Stimulated activated memory B cell treated with anti-CD40 and anti-IgM and Interleukin-4, amounts not matched to agents 10 μg/mL and 1 μg/mL and 100 μg/mL, for 72 hours (primary cell): ENCODE measurements around the gene CRTC2.
"Not testable (repeated sequence)": the region's sequence is repeated elsewhere in the genome, so short reads cannot be mapped to it uniquely, and the experiment has no call there.

ENCODE experiments used
- ATAC-seq: fragments of 150-1000 bp; cut with Tn5 transposase; 2 replicates; pipeline ENCODE4 v1.10.0; 2021
- H3K27ac Mint-ChIP-seq: one replicate; pipeline ENCODE4 v1.8.0; 2022; ENCODE audit warnings: mild to moderate bottlenecking, mixed read lengths
- H3K27me3 Mint-ChIP-seq: one replicate; pipeline ENCODE4 v1.8.0; 2022; ENCODE audit warnings: mixed read lengths
- H3K36me3 Mint-ChIP-seq: one replicate; pipeline ENCODE4 v1.8.0; 2022; ENCODE audit warnings: mixed read lengths
- H3K4me1 Mint-ChIP-seq: one replicate; pipeline ENCODE4 v1.8.0; 2022; ENCODE audit warnings: mixed read lengths
- H3K4me3 Mint-ChIP-seq: one replicate; pipeline ENCODE4 v1.8.0; 2022; ENCODE audit warnings: mild to moderate bottlenecking, moderate library complexity, mixed read lengths
- H3K9me3 Mint-ChIP-seq: one replicate; pipeline ENCODE4 v1.8.0; 2022; ENCODE audit warnings: mixed read lengths

Gene CRTC2

DNA sequence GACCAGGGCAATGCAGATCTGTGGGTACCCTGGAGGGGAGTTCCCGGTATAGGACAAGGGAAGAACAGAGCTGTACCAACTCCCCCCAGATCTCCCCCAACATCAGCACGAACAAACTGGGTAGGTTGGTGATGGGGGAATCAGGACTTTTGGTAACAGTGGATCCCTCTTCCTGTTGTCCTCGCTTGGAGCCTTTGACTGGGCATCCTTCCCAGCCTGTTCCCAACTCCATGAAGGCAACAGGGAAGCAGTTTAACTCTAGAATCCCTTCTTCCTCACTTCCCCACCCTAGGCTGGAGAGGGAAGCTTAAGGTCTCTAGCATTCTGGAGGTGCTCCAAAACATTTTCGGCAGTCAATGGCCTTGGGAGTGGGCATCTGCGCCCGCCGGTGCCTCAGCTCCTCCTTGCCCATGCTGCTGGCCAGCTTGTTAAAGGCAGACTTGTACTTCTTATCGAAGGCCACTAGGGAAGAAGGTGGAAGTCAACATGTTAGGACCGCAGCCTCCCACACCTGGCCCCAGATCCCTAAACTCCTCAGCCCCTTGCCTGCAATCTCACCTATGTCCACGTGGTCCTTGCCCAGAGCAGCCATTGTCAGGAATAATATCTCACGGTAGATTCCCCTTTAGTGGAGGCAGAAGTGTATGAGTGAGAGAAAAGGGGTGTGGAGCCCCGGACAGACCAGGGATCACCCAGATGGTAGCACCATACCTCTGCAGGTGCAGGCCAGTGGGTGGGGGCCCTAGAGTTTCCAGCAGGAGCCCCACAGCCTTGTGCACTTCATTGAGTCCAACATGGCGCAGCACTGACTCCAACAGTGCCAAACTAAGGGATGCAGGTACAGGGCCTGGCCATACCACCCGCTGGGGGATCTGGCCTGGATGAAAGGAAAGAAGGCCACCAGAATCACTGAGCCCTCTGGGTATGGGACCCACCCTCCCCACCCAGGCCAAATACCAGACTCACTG is 28.1 kb downstream of the CRTC2 start:
- Mint-ChIP-seq H3K9me3 (no peaks in the 10 kb centered on the region), H3K4me1 (peaks cover 14% of the 10 kb centered on the region), H3K27ac (no peak overlapping the region), H3K27me3 (no peaks in the 10 kb centered on the region), H3K36me3 (peaks cover 45% of the 10 kb centered on the region), H3K4me3 (no peak overlapping the region)
- ATAC-seq: no peak

DNA sequence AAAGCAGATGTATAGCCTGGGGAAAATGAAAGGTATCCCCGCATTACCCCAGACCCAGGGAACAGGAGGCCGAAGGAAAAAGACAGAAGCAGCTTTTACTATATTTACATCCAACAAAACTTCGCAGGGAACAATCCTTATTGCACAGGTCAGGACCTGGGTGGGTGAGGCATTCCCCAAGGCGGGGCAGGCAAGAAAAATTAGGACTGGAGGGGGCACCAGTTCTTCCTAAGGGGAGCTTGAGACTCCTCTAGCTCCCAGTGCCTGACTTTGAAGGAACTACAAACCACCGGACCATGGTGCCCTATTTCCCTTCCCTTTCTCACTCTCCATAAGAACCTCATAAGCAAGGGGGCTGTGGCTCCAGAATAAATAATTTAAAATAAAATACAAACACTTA is 29.0 kb downstream of the CRTC2 start:
- H3K27me3 Mint-ChIP-seq: no peaks in the 10 kb centered on the region
- H3K9me3 Mint-ChIP-seq: no peaks in the 10 kb centered on the region
- H3K36me3 Mint-ChIP-seq: peaks cover 36% of the 10 kb centered on the region
- ATAC-seq: no peak
- H3K4me3 Mint-ChIP-seq: no peak overlapping the region
- H3K4me1 Mint-ChIP-seq: peaks cover 9% of the 10 kb centered on the region
- H3K27ac Mint-ChIP-seq: peak overlapping the region; percentile 58

DNA sequence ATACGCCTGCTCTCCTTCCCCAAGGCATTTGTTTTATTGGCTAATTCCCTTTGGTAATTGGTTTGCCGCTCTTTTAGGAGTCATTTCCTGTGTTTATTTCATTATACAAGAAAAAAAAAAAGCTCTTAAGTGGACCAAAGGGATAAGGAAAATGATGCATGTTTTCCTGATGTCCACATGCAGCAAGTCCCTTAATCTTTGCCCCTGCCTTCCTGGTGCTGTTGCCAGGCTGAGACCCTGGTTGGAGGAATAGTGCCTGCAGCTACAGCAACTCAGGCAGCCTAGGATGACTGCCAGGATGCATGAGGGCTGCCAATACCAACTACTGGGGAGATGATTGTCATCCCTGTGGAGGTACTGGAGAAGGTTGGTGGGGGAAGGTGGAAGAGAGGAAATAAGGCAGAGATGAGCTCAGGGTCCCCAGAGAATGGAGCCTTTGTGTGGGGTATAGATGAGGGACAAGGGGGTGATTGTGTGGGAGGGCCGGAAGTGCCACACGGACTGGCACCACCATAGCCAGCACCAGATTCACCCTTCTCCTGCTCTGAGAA is 29.5 kb downstream of the CRTC2 start:
- no peak overlapping the region for H3K4me3 Mint-ChIP-seq
- ATAC-seq: no peak
- peaks cover 14% of the 10 kb centered on the region for H3K4me1 Mint-ChIP-seq
- H3K9me3 Mint-ChIP-seq: no peaks in the 10 kb centered on the region
- H3K27me3 Mint-ChIP-seq: no peaks in the 10 kb centered on the region
- peaks cover 31% of the 10 kb centered on the region for H3K36me3 Mint-ChIP-seq
- peak overlapping the region; percentile 58 for H3K27ac Mint-ChIP-seq

DNA sequence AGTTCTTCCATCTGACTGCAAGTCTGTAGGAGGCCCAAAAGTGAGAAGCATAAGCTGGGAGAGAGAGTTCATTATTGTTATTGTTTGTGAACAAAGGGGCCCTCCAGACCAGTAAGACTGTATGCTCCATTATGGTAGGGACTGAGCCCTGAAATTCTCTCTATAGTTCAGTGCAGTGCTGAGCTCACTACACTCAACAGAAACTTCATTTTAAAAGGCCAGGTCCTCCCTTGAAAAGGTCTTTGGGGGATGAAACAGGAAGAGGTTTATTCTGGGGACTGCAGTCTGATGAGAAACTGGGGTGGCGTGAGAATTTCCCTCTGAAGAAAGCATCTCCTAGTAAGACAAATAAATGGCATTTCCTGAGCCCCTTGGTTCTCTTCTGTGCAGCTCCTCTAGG is 30.2 kb downstream of the CRTC2 start:
- Mint-ChIP-seq H3K4me3 (no peak overlapping the region), H3K36me3 (peaks cover 32% of the 10 kb centered on the region), H3K27ac (peak overlapping the region; percentile 58), H3K9me3 (no peaks in the 10 kb centered on the region), H3K4me1 (peaks cover 14% of the 10 kb centered on the region), H3K27me3 (no peaks in the 10 kb centered on the region)
- no peak for ATAC-seq

DNA sequence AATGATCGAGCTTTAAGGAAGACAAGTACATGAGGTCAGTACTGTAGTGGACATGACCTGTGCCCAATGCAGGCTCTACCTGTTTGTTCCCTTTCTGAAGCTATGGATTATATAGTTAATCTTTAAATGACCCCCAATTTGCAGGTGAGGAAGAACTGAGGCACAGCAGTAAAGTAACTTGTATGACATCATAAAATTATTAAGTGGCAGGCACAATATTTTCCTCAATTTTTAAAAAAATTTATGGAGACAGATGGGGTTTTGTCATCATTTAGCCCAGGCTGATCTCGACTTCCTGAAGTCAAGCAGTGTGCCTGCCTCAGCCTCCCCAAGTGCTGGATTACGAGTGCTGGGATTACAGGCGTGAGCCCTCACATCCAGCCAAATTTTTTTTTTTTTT is 32.0 kb downstream of the CRTC2 start:
- Mint-ChIP-seq H3K27me3 (no peaks in the 10 kb centered on the region), H3K4me1 (peaks cover 21% of the 10 kb centered on the region), H3K27ac (no peak overlapping the region), H3K36me3 (peaks cover 19% of the 10 kb centered on the region), H3K9me3 (no peaks in the 10 kb centered on the region), H3K4me3 (no peak overlapping the region)
- no peak for ATAC-seq

DNA sequence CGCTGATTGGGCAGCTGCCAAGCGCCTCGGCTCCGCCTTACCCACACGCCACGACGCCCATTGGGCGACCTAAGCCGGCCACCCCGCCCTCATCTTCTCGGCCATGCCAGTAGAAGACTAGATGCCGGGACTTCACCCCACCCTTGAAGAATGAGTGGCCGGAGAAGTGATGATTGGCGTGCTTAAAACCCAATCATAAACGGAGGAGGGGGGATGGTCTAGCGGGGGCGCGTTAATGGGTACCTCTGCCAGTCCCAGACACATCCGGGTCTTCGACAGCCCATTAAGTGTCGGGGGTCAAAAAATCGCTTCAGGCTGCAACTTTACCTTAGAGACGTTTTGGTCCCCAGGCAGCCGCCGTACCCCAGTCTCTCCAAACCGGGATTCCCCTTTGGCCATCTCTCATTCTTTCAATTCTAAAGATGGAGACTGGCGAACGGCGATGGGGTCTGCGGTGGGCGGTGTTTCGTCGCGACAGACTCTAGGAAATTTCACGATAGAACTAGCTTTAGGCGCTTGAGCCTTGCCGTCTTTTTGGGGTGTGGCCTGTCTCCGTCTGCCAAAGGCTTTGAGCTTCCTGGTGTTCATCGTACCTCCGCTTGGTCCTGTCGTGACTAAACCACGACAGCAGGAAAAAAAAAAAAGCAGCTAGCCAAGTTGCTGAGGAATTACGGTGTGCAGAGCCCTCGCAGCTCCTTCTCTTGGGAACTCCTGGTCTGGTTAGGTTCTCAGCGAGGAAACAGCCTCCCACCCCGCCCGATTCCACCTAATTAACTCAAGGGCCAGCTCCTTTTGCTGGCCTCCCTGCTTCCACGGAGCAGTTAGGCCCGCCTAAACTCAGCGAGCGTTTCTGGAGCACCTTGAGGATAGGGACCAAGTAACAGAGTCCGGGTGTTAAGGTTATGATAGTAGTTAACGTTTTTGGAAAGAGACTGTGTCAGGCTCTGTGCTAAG is 35.2 kb downstream of the CRTC2 start, which contains the start of gene GATAD2B:
TSS of gene GATAD2B (minus strand) at position 1 of the 954 bp plus-strand sequence. CDS start 94,625 bp downstream, outside the sequence.
- Mint-ChIP-seq H3K4me1 (peaks cover 44% of the 10 kb centered on the region), H3K27ac (peak within 1 kb of the TSS; percentile 94), H3K9me3 (no peaks in the 10 kb centered on the region), H3K27me3 (no peaks in the 10 kb centered on the region), H3K36me3 (peaks cover 5% of the 10 kb centered on the region), H3K4me3 (peak within 1 kb of the TSS; percentile 100)
- ATAC-seq: peak; percentile 99

DNA sequence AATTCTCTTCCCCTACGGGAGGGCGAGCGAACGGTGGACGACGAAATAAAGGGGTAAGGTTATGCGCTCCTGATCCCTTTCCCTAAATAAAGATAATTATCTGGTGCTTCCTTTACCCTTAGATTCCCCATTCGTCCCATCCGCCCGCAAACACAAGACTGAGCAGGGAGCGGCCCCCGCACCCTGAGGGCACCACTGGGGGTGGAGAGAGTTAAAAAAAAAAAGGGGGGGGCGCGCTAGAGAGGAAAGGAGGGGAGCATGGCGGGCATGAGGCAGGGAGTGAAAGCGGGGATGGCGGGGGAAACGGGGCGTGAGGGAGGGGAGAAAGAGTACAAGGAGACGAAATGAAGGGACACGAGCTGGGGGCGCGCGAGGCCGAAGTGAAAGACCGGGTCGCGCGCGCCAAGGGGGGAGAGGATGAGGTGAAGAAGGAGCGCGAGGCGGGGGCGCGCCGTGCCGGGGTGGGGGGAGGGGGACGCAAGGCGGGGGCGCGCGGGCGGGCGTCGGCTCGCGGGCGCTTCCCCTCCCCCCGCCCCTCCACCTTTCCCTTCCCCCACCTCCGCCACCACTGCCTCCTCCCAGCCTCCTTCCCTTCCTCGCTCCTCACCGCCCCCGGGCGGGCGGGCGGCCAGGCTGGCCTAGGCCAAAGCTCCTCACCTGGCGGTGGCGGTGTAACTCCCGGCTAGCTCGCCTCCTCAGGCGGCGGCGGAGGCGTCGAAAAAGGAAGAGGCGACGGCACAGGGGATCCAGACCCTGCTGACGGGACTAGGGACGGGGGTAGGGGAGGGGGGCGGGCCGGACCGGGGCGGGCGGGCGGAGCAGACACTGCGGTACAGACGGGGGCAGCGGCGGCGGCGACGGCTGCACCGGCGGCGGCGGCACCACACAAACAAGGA is 36.1 kb downstream of the CRTC2 start:
- ATAC-seq: peak; percentile 58
- Mint-ChIP-seq H3K27me3 (no peaks in the 10 kb centered on the region), H3K36me3 (peaks cover 12% of the 10 kb centered on the region), H3K27ac (peak overlapping the region; percentile 94), H3K4me3 (peak overlapping the region; percentile 100), H3K9me3 (no peaks in the 10 kb centered on the region), H3K4me1 (peaks cover 50% of the 10 kb centered on the region)

DNA sequence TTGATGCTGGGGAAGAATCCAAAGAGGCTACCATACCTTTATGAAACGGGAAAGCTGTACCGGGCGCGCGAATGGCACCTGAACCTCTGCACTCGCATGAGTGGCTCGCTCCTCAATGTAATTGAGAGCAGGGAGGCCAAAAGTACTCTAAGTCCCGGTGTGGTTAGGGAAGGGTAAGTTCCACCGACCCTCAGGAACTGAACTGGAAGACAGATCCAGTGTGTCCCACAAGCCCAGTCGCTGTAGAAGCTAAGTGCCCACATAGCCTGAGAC is 36.7 kb downstream of the CRTC2 start:
- H3K9me3 Mint-ChIP-seq: no peaks in the 10 kb centered on the region
- H3K27me3 Mint-ChIP-seq: no peaks in the 10 kb centered on the region
- peaks cover 12% of the 10 kb centered on the region for H3K36me3 Mint-ChIP-seq
- peak overlapping the region; percentile 94 for H3K27ac Mint-ChIP-seq
- peaks cover 50% of the 10 kb centered on the region for H3K4me1 Mint-ChIP-seq
- no peak for ATAC-seq
- peak overlapping the region; percentile 100 for H3K4me3 Mint-ChIP-seq

DNA sequence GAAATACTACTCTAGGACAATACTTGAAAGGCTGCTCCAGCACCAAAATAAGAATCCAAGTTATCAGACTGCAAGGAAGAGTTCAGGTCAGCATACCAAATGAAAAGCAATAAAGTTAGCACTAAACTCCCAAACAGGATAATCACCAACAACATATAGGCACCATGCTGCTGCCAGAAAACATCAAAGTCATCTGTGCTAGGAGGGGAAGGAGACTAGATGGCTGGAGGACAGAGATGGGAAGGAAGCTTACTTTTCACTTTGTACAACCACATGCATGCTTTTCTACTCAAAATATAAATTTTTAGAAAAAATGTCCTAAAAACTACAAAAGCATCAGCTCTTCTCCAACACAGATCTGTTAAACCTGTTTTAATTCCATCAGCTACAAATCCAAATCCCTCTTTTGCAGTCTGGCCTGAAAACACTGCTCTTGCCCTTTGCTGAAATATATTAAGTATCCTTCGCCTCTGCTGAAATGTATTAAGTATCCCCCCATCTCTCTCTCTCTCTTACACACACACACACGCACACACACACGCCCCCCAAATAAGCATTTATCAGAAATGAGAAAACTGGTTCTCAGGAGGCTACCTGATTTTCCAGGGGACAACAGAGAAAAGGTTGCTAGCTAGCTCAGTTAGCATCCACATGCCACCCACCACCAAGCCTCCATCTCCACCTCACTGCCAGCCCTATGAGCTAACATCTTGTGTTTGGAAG is 37.2 kb downstream of the CRTC2 start:
- no peak for ATAC-seq
- Mint-ChIP-seq H3K4me3 (peak overlapping the region; percentile 100), H3K36me3 (peaks cover 14% of the 10 kb centered on the region), H3K9me3 (no peaks in the 10 kb centered on the region), H3K27me3 (no peaks in the 10 kb centered on the region), H3K4me1 (peaks cover 52% of the 10 kb centered on the region), H3K27ac (peak overlapping the region; percentile 94)

DNA sequence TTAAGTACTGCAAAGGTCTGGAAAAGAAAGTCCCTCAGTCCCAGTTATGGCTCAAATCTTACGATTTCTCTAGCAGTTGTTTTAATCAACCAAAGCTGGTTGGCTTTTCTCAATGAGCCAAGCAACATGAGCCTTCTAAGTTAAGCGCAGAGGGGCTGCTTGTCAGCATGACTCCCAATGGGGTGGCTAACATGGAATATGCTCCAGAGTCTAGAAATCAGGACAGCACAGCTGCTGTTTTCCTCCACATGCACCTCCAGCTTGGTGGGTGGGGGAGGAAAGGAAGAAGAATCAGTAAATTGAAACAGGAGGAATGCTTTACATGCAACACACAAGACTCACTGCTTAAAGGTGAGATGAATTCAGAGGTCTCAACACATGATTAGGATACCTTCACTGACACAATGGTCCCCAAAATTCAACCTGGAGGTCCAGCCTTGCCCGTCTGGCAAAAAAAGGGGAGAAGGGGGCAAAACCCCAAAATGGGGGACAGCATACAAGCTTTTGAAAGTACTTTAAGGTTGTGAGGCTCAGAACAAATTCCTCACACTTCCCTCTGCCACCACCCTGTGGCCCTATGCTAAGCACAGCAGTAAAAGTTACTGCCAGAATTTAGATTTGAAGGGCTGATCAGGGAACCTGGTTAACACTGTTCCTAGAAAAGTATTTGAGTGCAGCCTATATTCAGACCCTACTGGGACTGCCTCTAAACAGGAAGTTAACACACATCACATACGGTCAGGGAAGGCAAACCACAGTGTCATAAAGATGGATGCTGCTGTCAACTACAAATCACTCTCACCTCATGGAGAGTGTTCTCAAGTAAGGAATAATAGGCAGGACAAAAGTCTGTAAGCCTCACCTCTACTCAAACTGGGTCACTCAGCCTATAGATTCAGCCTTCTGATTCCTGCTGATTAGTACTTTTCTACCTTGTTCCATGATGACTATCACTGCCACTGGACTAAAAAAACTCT is 38.2 kb downstream of the CRTC2 start:
- ATAC-seq: no peak
- H3K4me1 Mint-ChIP-seq: peaks cover 58% of the 10 kb centered on the region
- peak overlapping the region; percentile 94 for H3K27ac Mint-ChIP-seq

DNA sequence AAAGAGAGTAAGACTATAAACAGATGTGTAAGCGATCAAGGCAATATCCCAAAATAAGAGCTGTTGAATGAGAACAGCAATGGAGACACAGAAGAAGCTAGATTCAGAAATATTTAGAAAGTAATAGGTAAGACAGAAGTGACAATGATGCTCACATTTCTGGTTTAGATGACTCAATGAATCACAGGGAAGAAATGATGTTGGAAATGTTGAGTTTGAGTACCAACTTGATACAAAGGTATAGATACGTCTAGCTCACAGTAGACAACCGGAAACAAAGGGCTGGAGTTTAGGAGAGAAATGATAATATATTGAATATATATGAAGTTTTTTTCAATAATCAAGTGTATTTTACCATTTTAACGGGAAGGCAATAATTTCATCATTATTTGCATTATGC is 42.1 kb downstream of the CRTC2 start:
- Mint-ChIP-seq H3K4me3 (no peak overlapping the region), H3K27ac (no peak overlapping the region), H3K9me3 (peaks cover 3% of the 10 kb centered on the region), H3K27me3 (no peaks in the 10 kb centered on the region), H3K36me3 (peaks cover 23% of the 10 kb centered on the region), H3K4me1 (peaks cover 55% of the 10 kb centered on the region)
- no peak for ATAC-seq

More for the DNA sequence above, 38.2 kb downstream of the CRTC2 start:
- peak overlapping the region; percentile 62 for H3K4me3 Mint-ChIP-seq
- H3K36me3 Mint-ChIP-seq: peaks cover 19% of the 10 kb centered on the region
- H3K9me3 Mint-ChIP-seq: no peaks in the 10 kb centered on the region
- no peaks in the 10 kb centered on the region for H3K27me3 Mint-ChIP-seq

DNA sequence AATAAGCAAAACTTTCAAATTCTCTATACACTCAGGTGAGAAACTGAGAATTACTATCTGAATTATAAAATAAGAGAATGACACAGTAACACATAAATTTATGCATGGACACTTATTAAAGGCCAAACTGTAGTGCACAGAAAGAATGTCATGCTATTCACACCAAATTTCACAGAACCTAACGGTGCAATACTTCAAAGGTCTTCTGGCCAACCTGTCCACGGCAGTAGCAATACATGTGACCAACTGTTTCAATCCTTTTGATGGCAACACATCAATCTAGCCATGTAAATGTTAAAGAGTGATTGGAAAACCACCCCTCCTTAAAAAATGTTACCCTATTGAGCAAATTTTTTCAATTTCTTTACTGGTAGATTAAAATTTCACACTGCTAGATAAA is 46.1 kb downstream of the CRTC2 start:
- Mint-ChIP-seq H3K36me3 (peaks cover 24% of the 10 kb centered on the region), H3K4me3 (no peak overlapping the region), H3K9me3 (peaks cover 3% of the 10 kb centered on the region), H3K27me3 (no peaks in the 10 kb centered on the region), H3K4me1 (peaks cover 24% of the 10 kb centered on the region), H3K27ac (no peak overlapping the region)
- ATAC-seq: no peak

DNA sequence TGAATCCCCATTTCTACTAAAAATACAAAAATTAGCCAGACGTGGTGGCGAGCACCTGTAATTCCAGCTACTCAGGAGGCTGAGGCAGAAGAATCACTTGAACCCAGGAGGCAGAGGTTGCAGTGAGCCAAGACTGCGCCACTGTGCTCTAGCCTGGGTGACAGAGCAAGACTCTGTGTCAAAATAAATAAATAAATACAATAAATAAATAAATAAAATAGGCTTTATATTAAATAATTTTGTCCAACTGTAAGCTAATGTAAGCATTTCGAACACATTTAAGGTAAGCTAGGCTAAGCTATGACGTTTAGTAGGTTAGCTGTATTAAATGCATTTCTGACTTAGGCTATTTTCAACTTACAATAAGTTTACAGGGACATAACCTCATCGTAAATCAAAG is 47.9 kb downstream of the CRTC2 start:
- ATAC-seq, H3K4me3 Mint-ChIP-seq, H3K27me3 Mint-ChIP-seq, H3K27ac Mint-ChIP-seq, H3K9me3 Mint-ChIP-seq: not testable (repeated sequence)
- H3K4me1 Mint-ChIP-seq: peaks cover 25% of the 10 kb centered on the region
- H3K36me3 Mint-ChIP-seq: peaks cover 29% of the 10 kb centered on the region
